Measurements from ENCODE around the gene NTMT1.

Gene NTMT1

GRCh38 chr9:129626079-129626624 lies at the start of gene NTMT1:
Gene NTMT1 (plus strand): TSS chr9:129626163. CDS start chr9:129632704, 6,541 bp downstream.
- peak within 1 kb of the TSS; percentile 79 for H3K9ac ChIP-seq (ENCODE audit: low read length)
- H3K27me3 ChIP-seq (ENCODE audit: control insufficient read depth, insufficient read depth, low read length) = no peaks in the 10 kb centered on the region
- H3K36me3 ChIP-seq (ENCODE audit: control insufficient read depth, insufficient read depth, low read length) = no peaks in the 10 kb centered on the region
- no peaks in the 10 kb centered on the region for H3K9me3 ChIP-seq (ENCODE audit: control insufficient read depth, low read length)
- H3K4me3 ChIP-seq (ENCODE audit: low read length) = peak within 1 kb of the TSS; percentile 80
- H3K4me1 ChIP-seq (ENCODE audit: control insufficient read depth, insufficient read depth, low read length) = peaks cover 29% of the 10 kb centered on the region

DNA sequence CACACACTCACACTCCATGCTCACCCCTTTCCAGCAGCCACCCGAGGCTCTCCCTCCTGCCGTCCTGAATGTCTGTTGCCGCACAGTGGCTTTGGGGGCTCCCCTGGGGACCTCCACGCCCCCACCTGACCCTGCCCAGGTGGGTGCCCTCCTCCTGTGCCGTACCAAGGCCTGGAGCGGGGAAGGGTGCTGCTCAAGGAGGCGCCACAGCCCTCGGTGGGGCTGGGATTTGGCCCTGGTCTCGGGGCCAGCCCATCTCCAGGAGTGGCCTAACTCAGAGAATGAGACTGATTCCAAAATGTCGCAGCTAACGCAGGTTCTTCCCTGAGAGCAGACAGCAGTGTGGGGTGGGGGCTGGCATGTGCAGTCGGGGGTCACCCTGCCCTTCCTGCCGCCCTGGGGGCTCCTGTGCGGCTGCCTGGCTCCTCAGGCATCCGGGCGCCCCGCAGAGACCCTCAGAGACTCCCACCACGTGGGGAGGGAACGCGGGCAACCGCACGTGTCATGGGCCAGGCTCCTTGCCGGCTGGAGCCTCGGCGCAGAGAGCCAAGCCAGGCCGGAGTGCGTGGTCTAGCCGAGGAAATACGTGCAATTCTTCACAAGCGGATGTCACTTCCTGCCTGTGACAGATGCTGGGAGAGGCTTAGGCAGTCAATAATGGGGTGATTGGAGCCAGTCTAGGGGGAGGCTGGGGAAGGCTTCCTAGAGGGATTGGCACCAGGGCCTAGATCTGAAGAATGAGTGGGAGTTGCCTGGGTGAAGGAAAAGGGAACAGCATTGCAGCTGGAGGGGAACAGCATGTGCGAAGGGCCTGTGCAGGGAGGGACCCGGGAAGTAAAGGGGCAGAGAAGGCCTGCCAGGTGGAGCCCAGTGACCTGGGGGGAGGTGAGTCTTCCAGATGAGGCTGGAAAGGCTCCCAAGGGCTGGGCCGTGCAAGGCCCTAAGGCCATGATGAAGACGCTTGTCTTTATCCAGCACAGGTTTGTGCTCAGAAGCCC lies 49.1 kb upstream of the NTMT1 start:
- H3K9me3 ChIP-seq (ENCODE audit: control insufficient read depth, low read length) = no peaks in the 10 kb centered on the region
- no peaks in the 10 kb centered on the region for H3K27me3 ChIP-seq (ENCODE audit: control insufficient read depth, insufficient read depth, low read length)
- peaks cover 5% of the 10 kb centered on the region for H3K4me1 ChIP-seq (ENCODE audit: control insufficient read depth, insufficient read depth, low read length)
- no peaks in the 10 kb centered on the region for H3K36me3 ChIP-seq (ENCODE audit: control insufficient read depth, insufficient read depth, low read length)
- no peak overlapping the region for H3K4me3 ChIP-seq (ENCODE audit: low read length)
- no peak overlapping the region for H3K9ac ChIP-seq (ENCODE audit: low read length)

DNA sequence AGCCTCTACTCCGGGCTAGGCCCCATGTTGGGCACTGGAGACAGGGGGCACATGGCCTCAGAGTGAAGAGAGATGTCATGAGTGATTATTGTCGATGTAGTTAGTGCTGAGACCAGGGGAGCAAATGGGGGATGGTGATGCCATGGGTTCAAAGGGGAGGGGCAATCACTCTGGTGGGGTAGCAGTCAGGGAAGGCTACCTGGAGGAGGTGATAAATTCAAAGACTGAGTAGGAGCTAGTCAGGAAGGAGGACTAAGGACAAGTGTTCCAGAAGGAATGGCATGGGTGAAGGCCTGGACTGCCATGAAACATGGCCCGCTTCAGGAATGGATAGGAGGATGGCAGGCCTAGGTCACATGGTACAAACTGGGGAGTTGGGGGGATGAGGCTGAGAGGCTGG lies 46.7 kb upstream of the NTMT1 start:
- Histone ChIP-seq H3K27me3 (ENCODE audit: control insufficient read depth, insufficient read depth, low read length) (no peaks in the 10 kb centered on the region), H3K9ac (ENCODE audit: low read length) (no peak overlapping the region), H3K4me1 (ENCODE audit: control insufficient read depth, insufficient read depth, low read length) (peaks cover 7% of the 10 kb centered on the region), H3K4me3 (ENCODE audit: low read length) (no peak overlapping the region), H3K36me3 (ENCODE audit: control insufficient read depth, insufficient read depth, low read length) (no peaks in the 10 kb centered on the region), H3K9me3 (ENCODE audit: control insufficient read depth, low read length) (no peaks in the 10 kb centered on the region)

- no peaks in the 10 kb centered on the region for H3K27me3 ChIP-seq (ENCODE audit: control insufficient read depth, insufficient read depth, low read length)
These were observed 45.6 kb upstream of the NTMT1 start for GRCh38 chr9:129580211-129580915.

DNA sequence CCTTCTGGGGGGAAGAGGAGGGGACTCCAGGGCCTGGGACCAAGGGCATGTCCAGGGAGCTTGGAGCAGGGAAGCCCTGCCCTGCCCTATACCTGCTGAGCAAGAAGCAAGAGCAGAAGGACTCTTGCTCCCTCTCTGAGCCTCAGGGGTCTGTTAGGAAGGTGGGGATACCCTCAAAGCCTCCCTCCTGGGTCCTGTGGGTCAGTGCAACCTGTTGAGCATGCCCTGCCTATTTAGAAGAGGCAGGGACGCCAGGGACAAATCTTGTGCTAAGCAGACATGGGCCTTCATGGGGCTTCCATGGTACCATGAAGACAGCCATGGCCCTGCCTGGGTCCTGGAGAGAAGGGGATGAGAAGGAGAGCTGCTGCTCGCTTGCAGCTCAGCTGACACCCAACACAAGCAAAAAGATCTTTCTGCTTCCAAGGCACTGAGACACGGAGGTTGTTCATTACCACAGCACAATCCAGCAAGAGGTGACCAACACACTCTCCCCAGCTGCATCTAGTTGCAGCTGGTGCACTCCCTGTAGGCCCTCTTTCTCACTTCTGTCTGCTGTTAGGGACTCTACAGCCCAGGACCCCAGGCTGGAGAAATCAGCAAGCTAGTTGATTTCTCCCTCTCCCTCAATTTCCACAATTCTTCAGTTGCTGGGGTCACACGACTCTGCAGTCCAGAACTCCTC lies 44.3 kb upstream of the NTMT1 start:
- H3K4me1 ChIP-seq (ENCODE audit: control insufficient read depth, insufficient read depth, low read length) = peaks cover 11% of the 10 kb centered on the region
- H3K27me3 ChIP-seq (ENCODE audit: control insufficient read depth, insufficient read depth, low read length) = no peaks in the 10 kb centered on the region
- no peaks in the 10 kb centered on the region for H3K36me3 ChIP-seq (ENCODE audit: control insufficient read depth, insufficient read depth, low read length)
- H3K9me3 ChIP-seq (ENCODE audit: control insufficient read depth, low read length) = no peaks in the 10 kb centered on the region
- H3K9ac ChIP-seq (ENCODE audit: low read length) = no peak overlapping the region
- H3K4me3 ChIP-seq (ENCODE audit: low read length) = no peak overlapping the region

More at GRCh38 chr9:129580211-129580915, 45.6 kb upstream of the NTMT1 start:
- Histone ChIP-seq H3K9ac (ENCODE audit: low read length) (no peak overlapping the region), H3K9me3 (ENCODE audit: control insufficient read depth, low read length) (no peaks in the 10 kb centered on the region), H3K4me3 (ENCODE audit: low read length) (no peak overlapping the region), H3K36me3 (ENCODE audit: control insufficient read depth, insufficient read depth, low read length) (no peaks in the 10 kb centered on the region), H3K4me1 (ENCODE audit: control insufficient read depth, insufficient read depth, low read length) (peaks cover 11% of the 10 kb centered on the region)

DNA sequence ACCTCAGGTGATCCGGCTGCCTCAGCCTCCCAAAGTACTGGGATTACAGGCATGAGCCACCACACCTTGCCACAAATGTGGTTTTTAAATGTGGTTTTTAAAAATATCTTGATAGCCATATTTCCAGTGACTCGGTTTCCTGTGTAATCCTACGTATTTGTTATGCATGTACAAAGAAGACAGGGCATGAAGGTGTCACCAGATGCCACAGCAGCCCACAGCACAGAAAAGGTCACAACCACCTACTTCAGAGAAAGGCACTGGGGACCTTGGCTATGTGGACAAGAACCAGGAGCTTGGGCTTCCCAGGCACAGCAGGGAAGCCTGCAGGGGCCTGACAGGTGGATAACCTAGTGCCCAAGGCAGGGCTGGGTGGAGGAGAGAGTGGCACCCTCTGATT lies 43.1 kb upstream of the NTMT1 start:
- Histone ChIP-seq H3K27me3 (ENCODE audit: control insufficient read depth, insufficient read depth, low read length) (no peaks in the 10 kb centered on the region), H3K9ac (ENCODE audit: low read length) (no peak overlapping the region), H3K36me3 (ENCODE audit: control insufficient read depth, insufficient read depth, low read length) (no peaks in the 10 kb centered on the region), H3K4me3 (ENCODE audit: low read length) (no peak overlapping the region), H3K4me1 (ENCODE audit: control insufficient read depth, insufficient read depth, low read length) (peaks cover 11% of the 10 kb centered on the region), H3K9me3 (ENCODE audit: control insufficient read depth, low read length) (no peaks in the 10 kb centered on the region)

DNA sequence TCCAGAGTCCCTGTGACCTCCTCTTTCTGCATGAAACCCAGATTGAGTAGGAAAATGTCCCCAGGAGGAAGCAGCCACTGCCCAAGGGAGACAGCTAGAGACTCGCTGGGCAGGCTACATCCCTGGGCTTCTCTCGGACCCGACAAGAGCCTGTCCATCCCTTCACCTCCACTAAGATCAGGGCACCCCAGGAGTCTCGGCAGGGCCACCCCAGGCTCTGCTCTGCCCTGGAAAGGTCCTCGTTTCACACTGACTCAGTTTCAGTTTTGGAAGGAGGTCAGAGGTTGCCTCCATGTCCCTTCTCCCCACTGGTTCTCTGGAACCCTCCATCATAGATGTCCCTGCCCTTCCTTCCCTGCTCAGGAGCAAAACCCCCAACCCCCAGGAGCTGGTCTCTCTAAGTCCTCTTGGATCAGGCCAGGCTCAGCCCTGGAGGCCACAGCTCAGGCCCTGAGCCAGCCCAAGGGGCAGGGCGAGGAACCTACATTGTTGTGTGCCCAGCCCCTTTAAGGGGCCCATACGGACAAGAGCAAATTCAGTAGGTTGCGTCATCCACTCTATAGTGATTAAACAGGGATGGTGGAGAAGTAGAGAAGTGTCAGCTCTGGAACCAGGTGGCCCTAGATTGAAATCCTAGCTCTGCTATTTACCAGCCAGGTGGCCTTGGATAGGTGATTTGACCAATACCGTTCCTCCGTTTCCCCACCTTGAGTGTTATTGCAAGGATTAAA lies 42.5 kb upstream of the NTMT1 start:
- Histone ChIP-seq H3K36me3 (ENCODE audit: control insufficient read depth, insufficient read depth, low read length) (no peaks in the 10 kb centered on the region), H3K9ac (ENCODE audit: low read length) (no peak overlapping the region), H3K27me3 (ENCODE audit: control insufficient read depth, insufficient read depth, low read length) (no peaks in the 10 kb centered on the region), H3K4me1 (ENCODE audit: control insufficient read depth, insufficient read depth, low read length) (peaks cover 11% of the 10 kb centered on the region), H3K9me3 (ENCODE audit: control insufficient read depth, low read length) (no peaks in the 10 kb centered on the region), H3K4me3 (ENCODE audit: low read length) (no peak overlapping the region)

DNA sequence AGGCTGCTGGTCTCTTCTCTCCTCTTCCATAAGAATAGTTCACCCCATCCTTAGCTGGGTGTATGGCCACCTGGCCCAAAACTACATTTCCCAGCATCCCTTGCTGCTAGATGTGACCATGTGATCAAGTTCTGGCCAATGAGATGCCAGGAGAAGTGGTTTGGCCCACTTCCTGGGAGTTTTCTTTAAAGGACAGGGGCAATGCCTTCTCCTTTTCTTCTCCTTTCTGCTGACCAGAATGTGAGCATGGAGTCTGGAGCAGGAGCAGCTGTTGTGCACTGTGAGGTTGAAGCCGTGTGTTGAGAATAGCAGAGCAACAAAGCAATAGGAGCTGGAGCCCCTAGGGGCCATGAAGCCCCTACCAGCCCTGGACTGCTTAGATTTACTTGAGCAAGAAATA lies 41.8 kb upstream of the NTMT1 start:
- H3K27me3 ChIP-seq (ENCODE audit: control insufficient read depth, insufficient read depth, low read length) = no peaks in the 10 kb centered on the region
- H3K9me3 ChIP-seq (ENCODE audit: control insufficient read depth, low read length) = no peaks in the 10 kb centered on the region
- no peaks in the 10 kb centered on the region for H3K36me3 ChIP-seq (ENCODE audit: control insufficient read depth, insufficient read depth, low read length)
- H3K4me1 ChIP-seq (ENCODE audit: control insufficient read depth, insufficient read depth, low read length) = peaks cover 11% of the 10 kb centered on the region
- no peak overlapping the region for H3K9ac ChIP-seq (ENCODE audit: low read length)
- H3K4me3 ChIP-seq (ENCODE audit: low read length) = no peak overlapping the region

GRCh38 chr9:129585352-129585751 lies 40.6 kb upstream of the NTMT1 start:
- Histone ChIP-seq H3K9ac (ENCODE audit: low read length) (no peak overlapping the region), H3K9me3 (ENCODE audit: control insufficient read depth, low read length) (no peaks in the 10 kb centered on the region), H3K4me3 (ENCODE audit: low read length) (no peak overlapping the region), H3K27me3 (ENCODE audit: control insufficient read depth, insufficient read depth, low read length) (no peaks in the 10 kb centered on the region), H3K36me3 (ENCODE audit: control insufficient read depth, insufficient read depth, low read length) (no peaks in the 10 kb centered on the region), H3K4me1 (ENCODE audit: control insufficient read depth, insufficient read depth, low read length) (peaks cover 7% of the 10 kb centered on the region)

DNA sequence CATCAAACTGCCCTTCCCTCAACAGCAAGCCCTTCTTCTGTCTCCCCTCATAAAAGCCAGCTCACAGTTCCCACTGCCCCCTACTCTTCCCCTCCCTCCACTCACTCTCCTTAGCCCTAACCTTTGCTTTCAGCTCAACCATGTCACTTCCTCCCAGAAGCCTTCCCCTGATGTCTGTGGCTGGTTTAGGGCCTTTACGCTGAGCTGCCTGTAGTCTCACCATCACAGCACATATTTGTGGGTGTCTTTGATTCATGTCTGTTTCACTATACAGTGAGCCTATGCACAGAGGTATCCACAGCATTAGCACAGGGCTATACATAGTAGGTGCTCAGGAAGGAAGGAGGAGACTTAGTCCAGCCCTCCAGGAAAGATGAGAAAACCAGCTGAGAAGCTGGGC lies 39.7 kb upstream of the NTMT1 start:
- Histone ChIP-seq H3K27me3 (ENCODE audit: control insufficient read depth, insufficient read depth, low read length) (no peaks in the 10 kb centered on the region), H3K4me3 (ENCODE audit: low read length) (no peak overlapping the region), H3K9ac (ENCODE audit: low read length) (no peak overlapping the region), H3K36me3 (ENCODE audit: control insufficient read depth, insufficient read depth, low read length) (no peaks in the 10 kb centered on the region), H3K4me1 (ENCODE audit: control insufficient read depth, insufficient read depth, low read length) (peaks cover 7% of the 10 kb centered on the region), H3K9me3 (ENCODE audit: control insufficient read depth, low read length) (no peaks in the 10 kb centered on the region)

DNA sequence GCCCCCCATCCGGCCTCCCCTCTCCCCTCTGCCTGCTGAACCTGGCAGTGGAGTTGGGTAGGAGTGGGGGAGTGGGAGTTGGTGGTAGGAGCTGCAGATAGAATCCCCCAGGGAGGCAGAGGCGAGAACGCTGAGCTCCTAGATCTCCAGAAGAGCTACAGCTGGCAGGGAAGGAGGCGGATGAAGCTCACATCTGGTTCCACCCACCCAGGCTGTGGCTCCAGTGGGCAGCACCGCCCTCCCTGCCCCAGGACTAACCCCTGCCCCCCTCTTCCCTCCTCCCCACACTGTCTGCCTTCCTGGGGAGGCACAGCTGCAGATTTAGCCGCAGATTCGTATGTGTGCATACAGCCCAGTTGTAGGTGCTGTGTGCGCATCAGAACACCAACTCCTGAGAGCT lies 39.3 kb upstream of the NTMT1 start:
- no peak overlapping the region for H3K9ac ChIP-seq (ENCODE audit: low read length)
- H3K36me3 ChIP-seq (ENCODE audit: control insufficient read depth, insufficient read depth, low read length) = no peaks in the 10 kb centered on the region
- H3K4me3 ChIP-seq (ENCODE audit: low read length) = no peak overlapping the region

More for the DNA sequence above, 39.3 kb upstream of the NTMT1 start:
- Histone ChIP-seq H3K27me3 (ENCODE audit: control insufficient read depth, insufficient read depth, low read length) (no peaks in the 10 kb centered on the region), H3K9me3 (ENCODE audit: control insufficient read depth, low read length) (no peaks in the 10 kb centered on the region), H3K4me1 (ENCODE audit: control insufficient read depth, insufficient read depth, low read length) (peaks cover 7% of the 10 kb centered on the region)
